Prostate gland (tissue), 2 donors: ENCODE results near the gene RND3.

ENCODE experiments used
- POLR2A ChIP-seq: fragments of 450-650 bp; IDR thresholded peaks from one replicate; pipeline ENCODE4 v1.6.1; 2016; ENCODE audit warnings: antibody characterized with exemption, mild to moderate bottlenecking
- POLR2AphosphoS5 ChIP-seq: sonication (generic); formaldehyde crosslinking; IDR thresholded peaks from one replicate; pipeline ENCODE4 v1.6.1; 2017; ENCODE audit warnings: antibody characterized with exemption
- TF ChIP-seq, protein P1 (sequence below), 4 experiments: fragments of 200-600 bp in 2 of 4; fragments of 450-650 bp in 2 of 4; sonication (generic) in 2 of 4; IDR thresholded peaks; 1 replicate in 3 of 4; 2 replicates in 1 of 4; pipeline ENCODE4 v1.5.1; 2016 to 2019; ENCODE audit warnings: antibody characterized with exemption in 4 of 4, mild to moderate bottlenecking in 2 of 4, moderate library complexity in 2 of 4

DNA sequence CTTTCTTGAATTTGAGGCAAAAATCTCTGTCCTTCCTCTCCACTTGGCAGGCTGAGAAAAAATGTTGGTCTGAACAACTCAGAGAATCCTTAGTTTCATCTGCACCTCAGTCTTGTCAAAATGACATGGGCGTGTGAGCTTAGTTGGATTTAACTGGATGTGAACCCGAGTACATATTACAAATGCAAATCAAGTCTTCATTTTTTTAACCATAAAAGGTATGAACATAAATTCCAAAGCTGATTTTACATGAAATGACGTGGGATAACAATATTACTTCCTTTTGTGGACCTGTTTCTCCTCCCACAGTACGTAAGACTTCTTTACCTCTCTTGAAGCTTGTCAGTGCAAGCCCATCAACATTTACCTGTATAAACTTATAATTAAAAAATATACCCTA lies 32.6 kb upstream of the RND3 start:
- TF ChIP-seq, protein P1, sequence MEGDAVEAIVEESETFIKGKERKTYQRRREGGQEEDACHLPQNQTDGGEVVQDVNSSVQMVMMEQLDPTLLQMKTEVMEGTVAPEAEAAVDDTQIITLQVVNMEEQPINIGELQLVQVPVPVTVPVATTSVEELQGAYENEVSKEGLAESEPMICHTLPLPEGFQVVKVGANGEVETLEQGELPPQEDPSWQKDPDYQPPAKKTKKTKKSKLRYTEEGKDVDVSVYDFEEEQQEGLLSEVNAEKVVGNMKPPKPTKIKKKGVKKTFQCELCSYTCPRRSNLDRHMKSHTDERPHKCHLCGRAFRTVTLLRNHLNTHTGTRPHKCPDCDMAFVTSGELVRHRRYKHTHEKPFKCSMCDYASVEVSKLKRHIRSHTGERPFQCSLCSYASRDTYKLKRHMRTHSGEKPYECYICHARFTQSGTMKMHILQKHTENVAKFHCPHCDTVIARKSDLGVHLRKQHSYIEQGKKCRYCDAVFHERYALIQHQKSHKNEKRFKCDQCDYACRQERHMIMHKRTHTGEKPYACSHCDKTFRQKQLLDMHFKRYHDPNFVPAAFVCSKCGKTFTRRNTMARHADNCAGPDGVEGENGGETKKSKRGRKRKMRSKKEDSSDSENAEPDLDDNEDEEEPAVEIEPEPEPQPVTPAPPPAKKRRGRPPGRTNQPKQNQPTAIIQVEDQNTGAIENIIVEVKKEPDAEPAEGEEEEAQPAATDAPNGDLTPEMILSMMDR (IDR thresholded peaks at IDR 0.05) = no peak
- TF ChIP-seq POLR2AphosphoS5 (no peak), POLR2A (no peak)
